ENCODE results near the gene PARD3B.

PARD3B gene

GRCh38 chr2:205387350-205388055 lies 842.2 kb downstream of the PARD3B start:
- no peak for DNase-seq (ENCODE audit: extremely low spot score, insufficient read length, low read depth)
- FAIRE-seq, result no peak

DNA sequence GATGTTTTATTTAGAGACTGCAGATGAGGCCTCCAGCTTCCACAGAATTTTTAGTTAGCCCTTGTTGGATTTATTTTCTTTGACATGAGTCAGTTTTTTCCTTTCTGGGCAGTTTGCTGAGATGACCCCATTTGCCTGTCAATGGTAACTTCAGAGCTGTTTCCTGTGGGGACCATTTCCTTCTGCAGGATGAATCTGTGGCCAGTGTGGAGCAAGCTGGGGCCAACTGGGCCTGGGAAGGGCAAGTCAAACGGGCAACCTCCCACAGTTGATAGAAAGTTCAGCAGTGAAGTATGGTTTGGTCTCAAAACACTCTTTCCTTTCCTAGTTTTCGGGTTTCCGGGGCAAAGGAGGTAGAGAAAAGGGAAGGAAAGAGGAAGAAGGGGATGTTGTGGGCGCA lies 845.6 kb downstream of the PARD3B start:
- FAIRE-seq, result no peak
- no peak for DNase-seq (ENCODE audit: extremely low spot score, insufficient read length, low read depth)

- no peak for FAIRE-seq
Measured at GRCh38 chr2:205401511-205401910, 856.2 kb downstream of the PARD3B start.

GRCh38 chr2:205402011-205402410 lies 856.7 kb downstream of the PARD3B start:
- FAIRE-seq (no peak), DNase-seq (ENCODE audit: extremely low spot score, insufficient read length, low read depth) (no peak)

More at GRCh38 chr2:205401511-205401910, 856.2 kb downstream of the PARD3B start:
- no peak for DNase-seq (ENCODE audit: extremely low spot score, insufficient read length, low read depth)

DNA sequence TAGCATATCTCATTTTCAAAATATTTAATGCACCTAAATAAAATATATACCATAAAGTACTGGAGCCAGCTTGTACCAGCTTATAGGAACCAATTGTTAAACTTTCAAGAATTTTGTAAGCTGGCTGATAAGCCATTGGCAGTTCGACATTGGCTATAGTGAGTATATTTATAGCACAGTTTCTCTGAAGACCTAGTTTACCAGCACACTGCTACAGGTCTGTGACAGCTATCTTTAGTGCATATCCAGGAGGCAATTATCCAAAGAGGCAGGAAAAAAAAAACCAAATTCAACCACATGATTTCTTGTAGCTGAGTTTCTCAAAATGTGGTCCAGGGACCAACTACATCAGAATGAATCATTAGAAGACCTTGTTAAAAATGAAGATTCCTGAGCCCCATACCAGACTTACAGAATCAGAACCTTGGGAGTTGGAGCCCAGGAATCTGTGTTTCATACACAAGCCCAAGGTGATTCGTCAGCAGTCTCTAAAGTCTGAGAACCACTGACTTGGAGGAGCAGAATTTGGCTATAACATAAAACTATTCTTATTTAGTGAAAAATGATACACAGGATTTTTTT lies 858.1 kb downstream of the PARD3B start:
- FAIRE-seq, result no peak
- DNase-seq (ENCODE audit: extremely low spot score, insufficient read length, low read depth), result no peak

DNA sequence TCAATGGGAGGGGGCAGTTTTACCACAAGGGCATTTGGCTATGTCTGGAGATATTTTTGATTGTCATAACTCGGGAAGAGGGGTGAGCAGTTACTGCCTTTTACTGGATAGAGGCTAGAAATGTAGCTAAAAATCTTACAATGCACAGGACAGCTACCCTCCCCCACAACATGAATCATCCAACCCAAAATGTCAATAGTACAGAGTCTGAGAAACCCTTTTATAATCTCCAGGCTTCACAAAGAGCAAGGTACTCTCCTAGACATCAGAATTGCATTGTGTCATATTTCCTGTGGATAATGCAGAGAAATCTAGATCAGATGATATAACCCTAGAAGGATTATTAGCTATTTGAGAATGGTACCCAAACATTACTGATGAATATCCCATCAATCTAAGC lies 859.9 kb downstream of the PARD3B start:
- FAIRE-seq (no peak), DNase-seq (ENCODE audit: extremely low spot score, insufficient read length, low read depth) (no peak)

DNA sequence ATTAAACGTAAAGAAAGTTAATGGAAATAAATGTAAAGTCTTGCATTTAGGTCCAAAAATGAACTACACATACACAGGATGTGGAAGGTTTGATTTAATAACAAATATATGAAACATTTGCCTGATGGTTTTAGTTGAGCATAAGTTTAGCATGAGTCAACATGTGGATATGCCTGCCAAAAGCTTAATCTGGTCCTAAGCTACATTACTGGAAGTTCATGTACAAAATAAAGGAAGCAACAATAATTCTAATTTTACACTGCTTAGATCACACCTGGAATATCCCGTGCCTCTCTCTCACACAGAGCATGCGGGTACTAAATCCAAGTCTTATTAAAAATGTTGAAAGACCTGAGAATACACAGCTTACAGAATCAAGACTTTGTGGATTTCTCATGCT lies 860.5 kb downstream of the PARD3B start:
- DNase-seq (ENCODE audit: extremely low spot score, insufficient read length, low read depth) (no peak), FAIRE-seq (no peak)

DNA sequence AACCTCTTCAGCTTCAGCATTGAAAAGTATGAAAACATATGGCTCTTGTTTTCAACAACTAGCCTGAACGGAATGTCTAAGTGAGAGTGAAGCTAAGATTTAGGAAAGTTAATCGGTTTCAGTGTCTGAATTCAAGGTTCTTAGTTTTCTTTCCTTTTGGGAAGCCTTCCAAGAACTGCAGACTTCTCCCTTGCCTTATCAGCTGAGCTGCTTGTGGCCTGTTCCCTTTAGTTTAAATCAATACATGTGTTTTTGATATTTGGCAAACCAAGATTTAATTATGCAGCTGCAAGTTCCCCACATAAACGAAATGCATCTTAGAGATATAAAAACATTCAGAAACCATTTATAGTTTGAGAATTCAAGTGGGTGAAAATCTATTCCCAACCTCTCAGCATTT lies 862.7 kb downstream of the PARD3B start:
- FAIRE-seq, result no peak
- no peak for DNase-seq (ENCODE audit: extremely low spot score, insufficient read length, low read depth)

- DNase-seq (ENCODE audit: extremely low spot score, insufficient read length, low read depth) (no peak), FAIRE-seq (no peak)
Measured at GRCh38 chr2:205408696-205409095, 863.4 kb downstream of the PARD3B start.

- FAIRE-seq (no peak), DNase-seq (ENCODE audit: extremely low spot score, insufficient read length, low read depth) (no peak)
Measured at GRCh38 chr2:205409411-205409810, 864.1 kb downstream of the PARD3B start.

DNA sequence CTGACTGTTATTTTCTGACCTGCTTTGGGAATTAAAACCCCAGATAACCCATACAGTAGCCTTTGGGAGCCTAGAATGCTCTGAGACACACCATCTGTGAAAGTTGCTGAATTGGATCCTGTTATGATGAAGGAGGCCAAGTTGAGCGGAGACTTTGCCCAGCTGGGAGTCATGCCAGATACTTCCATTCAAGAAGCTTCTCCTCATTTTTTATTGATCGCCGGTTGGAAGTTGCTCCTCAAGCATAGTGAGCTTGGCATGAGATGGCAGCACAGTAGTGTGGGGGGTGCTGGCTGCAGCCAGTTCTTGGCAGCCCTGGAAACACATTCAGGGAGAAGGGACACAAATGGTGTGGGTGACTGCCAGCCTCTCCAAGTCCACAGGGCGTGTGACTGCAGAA lies 866.3 kb downstream of the PARD3B start:
- no peak for DNase-seq (ENCODE audit: extremely low spot score, insufficient read length, low read depth)
- FAIRE-seq, result no peak

- DNase-seq (ENCODE audit: extremely low spot score, insufficient read length, low read depth), result no peak
- no peak for FAIRE-seq
Measured at GRCh38 chr2:205424326-205424725, 879.1 kb downstream of the PARD3B start.

- FAIRE-seq (no peak), DNase-seq (ENCODE audit: extremely low spot score, insufficient read length, low read depth) (no peak)
Measured at GRCh38 chr2:205425102-205425501, 879.8 kb downstream of the PARD3B start.

GRCh38 chr2:205427112-205427511 lies 881.8 kb downstream of the PARD3B start:
- FAIRE-seq, result no peak
- DNase-seq (ENCODE audit: extremely low spot score, insufficient read length, low read depth), result no peak

- FAIRE-seq (no peak), DNase-seq (ENCODE audit: extremely low spot score, insufficient read length, low read depth) (no peak)
Measured at GRCh38 chr2:205428811-205429210, 883.5 kb downstream of the PARD3B start.

- DNase-seq (ENCODE audit: extremely low spot score, insufficient read length, low read depth), result no peak
- FAIRE-seq, result no peak
Measured at GRCh38 chr2:205435970-205436369, 890.7 kb downstream of the PARD3B start.

GRCh38 chr2:205438241-205438640 lies 893.0 kb downstream of the PARD3B start:
- DNase-seq (ENCODE audit: extremely low spot score, insufficient read length, low read depth) (no peak), FAIRE-seq (no peak)

GRCh38 chr2:205439621-205440020 lies 894.3 kb downstream of the PARD3B start:
- no peak for FAIRE-seq
- DNase-seq (ENCODE audit: extremely low spot score, insufficient read length, low read depth), result no peak

DNA sequence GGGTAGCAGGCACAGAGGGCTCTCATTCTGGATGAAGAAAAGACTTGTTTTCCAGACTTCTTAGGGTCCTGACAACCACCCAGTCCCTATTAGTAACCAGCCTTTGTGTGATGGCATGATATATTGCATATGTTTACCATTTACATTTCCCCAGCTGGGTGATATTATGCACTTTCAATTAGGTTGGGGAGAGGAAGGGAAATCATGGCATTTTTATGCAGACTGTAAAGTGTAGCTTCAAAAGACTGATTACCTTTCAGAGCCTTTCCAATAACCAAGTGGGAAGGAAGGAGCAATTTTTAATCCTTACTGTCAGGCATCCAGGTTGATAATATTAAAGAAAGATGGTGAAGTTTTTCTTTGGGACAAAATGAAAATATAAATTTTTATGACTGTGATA lies 896.2 kb downstream of the PARD3B start:
- DNase-seq (ENCODE audit: extremely low spot score, insufficient read length, low read depth) (no peak), FAIRE-seq (no peak)

GRCh38 chr2:205448189-205448588 lies 902.9 kb downstream of the PARD3B start:
- DNase-seq (ENCODE audit: extremely low spot score, insufficient read length, low read depth) (no peak), FAIRE-seq (no peak)

DNA sequence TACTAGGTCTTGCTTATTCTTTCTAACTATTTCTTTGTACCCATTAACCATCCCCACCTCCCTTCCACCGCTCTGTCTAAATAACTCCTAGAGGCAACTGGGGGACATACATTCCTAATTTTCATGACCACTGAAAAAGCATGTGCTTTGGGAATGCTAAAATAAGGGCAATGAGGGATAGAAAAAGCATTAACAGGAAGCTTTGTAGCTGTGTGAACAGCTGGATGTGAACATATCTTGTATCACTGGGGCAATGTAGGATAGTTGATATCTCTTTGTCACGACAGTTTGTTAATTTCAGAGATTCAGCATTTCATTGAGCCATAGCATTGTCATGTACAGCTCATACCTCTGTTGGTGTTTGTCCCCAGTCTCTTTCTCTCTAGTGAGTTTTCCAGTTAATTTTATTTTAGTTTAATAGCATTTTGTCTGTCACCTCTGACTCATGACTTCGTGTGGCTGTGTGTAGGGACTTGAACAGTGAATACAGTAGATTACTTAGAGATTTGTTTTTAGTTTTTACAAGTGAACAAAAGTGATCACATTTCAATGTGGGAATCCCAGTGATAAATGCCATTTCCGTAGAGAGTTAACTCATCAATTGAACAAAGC lies 906.7 kb downstream of the PARD3B start:
- DNase-seq (ENCODE audit: extremely low spot score, insufficient read length, low read depth), result no peak
- FAIRE-seq, result no peak

DNA sequence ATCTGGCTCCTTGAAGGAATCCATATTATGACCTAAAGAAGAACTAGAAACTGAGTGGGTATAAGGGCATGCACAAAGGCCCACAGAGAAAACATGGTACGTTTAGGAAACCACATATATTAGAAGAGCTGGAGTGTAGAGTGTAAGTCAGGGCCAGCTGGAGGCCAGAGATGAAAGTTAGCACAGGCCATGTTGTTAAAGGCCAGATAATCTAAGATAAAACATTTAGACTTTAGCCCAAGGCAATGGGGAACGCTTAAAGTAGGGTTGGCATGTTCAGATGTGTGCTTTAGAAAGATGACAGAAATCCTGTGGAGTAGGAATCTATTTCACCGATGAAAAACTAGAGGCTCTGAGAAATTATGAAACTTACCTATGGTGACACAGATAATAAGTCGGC lies 907.9 kb downstream of the PARD3B start:
- DNase-seq (ENCODE audit: extremely low spot score, insufficient read length, low read depth), result no peak
- no peak for FAIRE-seq

All from GM18507 (cell line).